ENCODE measurements around the gene IBTK. TPM values are rescaled to one million over a fixed set of nuclear protein-coding genes. Genes with fewer than 3 reads are reported as not detected.

IBTK gene
- total RNA-seq, 1 donor from 2014 or later, result 43.1 TPM

DNA sequence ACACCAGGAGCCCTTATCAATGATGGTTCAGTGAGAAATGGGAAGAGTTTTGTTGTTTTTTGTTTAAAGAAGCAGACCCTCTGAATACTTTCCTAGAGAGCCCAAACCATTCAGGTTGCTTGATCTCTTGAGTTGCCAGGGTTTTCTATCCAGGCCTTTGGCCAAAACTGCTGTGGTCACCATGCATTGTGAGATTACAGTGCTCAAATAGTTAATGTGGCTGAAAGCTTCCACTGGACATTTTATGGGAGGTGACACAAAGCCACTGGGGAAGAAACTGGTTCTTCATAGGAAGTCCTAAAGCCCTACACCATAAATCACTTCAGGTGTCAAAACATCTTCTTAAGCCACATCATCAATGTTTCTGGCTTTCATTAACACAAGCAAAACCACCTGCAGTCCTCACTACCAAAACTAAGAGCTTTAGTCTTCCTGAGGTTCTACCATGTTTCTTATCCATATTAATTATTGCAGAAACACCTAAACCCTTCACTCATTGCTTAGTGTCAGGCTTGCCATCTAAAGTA, 101.6 kb downstream of the IBTK start:
- TF ChIP-seq, protein P1, sequence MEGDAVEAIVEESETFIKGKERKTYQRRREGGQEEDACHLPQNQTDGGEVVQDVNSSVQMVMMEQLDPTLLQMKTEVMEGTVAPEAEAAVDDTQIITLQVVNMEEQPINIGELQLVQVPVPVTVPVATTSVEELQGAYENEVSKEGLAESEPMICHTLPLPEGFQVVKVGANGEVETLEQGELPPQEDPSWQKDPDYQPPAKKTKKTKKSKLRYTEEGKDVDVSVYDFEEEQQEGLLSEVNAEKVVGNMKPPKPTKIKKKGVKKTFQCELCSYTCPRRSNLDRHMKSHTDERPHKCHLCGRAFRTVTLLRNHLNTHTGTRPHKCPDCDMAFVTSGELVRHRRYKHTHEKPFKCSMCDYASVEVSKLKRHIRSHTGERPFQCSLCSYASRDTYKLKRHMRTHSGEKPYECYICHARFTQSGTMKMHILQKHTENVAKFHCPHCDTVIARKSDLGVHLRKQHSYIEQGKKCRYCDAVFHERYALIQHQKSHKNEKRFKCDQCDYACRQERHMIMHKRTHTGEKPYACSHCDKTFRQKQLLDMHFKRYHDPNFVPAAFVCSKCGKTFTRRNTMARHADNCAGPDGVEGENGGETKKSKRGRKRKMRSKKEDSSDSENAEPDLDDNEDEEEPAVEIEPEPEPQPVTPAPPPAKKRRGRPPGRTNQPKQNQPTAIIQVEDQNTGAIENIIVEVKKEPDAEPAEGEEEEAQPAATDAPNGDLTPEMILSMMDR (conservative IDR thresholded peaks at IDR 0.05), result no peak
- Mint-ChIP-seq H3K36me3 (no peaks in the 10 kb centered on the region), H3K27me3 (no peaks in the 10 kb centered on the region), H3K4me3 (no peak overlapping the region), H3K27ac (no peak overlapping the region), H3K9me3 (no peaks in the 10 kb centered on the region), H3K4me1 (ENCODE audit: unreplicated experiment) (peaks cover 15% of the 10 kb centered on the region)
- no peak for DNase-seq (ENCODE audit: extremely low spot score, unreplicated experiment)

DNA sequence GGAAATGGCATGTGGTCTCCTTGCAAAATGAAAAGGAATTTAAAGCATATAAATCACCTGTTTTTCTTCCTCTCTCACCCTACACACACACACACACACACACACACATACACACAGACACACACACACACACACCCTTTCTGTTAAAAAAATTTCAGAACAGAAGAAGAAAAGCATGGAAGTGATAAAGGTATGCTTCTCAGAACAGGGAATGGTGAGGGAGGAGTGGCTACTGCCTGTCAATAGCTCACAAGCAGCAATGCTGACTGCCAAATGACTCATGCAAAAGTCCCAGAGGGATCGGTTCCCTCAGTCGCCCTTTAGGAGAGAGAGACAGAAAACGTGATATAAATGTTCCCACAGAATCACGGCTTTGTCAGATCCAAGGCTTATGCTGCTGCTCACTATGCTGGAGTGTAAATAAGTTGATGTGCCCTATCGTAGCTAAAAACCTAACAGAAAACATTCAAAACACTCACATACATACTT, 102.6 kb downstream of the IBTK start:
- TF ChIP-seq, protein P1 (conservative IDR thresholded peaks at IDR 0.05), result no peak
- Mint-ChIP-seq H3K36me3 (no peaks in the 10 kb centered on the region), H3K27ac (peak overlapping the region; percentile 78), H3K27me3 (no peaks in the 10 kb centered on the region), H3K9me3 (no peaks in the 10 kb centered on the region), H3K4me3 (peak overlapping the region; percentile 58), H3K4me1 (ENCODE audit: unreplicated experiment) (peaks cover 15% of the 10 kb centered on the region)
- no peak for DNase-seq (ENCODE audit: extremely low spot score, unreplicated experiment)

DNA sequence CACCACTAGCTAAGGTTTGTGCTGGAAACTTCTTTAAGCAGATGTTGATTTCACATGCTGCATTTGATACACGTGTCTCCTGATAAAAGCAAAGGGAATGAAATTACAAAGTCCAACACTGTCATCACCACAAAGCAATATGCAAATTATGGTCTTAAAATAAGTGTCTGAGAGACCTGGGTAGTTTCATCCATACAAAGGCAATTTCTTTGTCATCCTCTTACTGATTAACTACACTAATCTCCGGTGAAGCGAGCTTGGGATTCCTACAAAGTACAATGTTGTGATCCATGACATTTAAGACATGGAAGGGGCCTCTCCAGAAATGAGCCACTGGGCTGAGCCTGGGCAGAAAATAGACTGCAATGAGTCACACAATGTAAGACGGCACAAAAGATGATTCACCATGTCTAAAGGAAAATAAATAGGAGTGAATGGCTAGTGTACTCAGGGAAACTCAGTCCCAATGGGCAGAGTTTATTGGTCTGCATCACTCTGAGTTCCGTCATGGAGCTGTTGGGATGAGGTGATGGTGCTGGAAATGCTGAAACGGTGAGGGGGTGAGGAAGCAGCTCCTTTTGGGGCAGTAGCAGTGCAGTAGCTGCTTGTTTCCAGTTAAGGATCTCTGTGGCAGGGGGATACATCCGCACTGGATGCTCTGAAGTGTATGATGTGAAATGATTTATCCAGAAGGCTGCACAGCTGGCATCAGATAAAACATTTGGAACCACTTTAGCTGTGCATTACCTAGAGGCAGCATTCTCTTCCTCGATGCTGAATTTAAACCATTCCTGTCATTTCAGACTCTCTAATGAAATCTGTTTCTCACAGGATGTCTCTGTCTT, 103.3 kb downstream of the IBTK start:
- Mint-ChIP-seq H3K4me1 (ENCODE audit: unreplicated experiment) (peaks cover 15% of the 10 kb centered on the region), H3K27ac (peak overlapping the region; percentile 78), H3K4me3 (peak overlapping the region; percentile 58), H3K27me3 (no peaks in the 10 kb centered on the region), H3K9me3 (no peaks in the 10 kb centered on the region), H3K36me3 (no peaks in the 10 kb centered on the region)
- TF ChIP-seq, protein P1 (conservative IDR thresholded peaks at IDR 0.05), result no peak
- DNase-seq (ENCODE audit: extremely low spot score, unreplicated experiment), result no peak

DNA sequence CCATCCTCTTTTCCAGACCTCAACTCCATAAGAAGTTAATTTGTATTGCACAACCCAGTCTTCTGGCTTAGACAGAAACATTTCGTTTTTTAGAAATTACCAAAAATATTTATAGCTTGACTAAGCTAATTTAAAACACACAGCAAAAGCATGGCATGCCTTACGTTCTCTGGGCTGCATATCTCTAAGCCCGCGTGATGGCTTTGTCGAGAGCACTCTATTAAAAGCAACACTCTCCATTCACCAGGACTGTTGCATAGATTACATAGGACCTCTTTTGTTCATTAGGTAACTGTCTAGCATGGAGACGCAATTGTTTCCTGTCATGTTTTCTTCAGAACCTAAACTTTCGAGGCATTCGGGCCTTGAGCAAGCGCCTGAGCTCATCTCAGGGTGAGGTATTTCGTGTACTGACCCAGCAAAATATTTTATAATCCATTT, 104.5 kb downstream of the IBTK start:
- Mint-ChIP-seq H3K27ac (no peak overlapping the region), H3K4me3 (no peak overlapping the region), H3K9me3 (no peaks in the 10 kb centered on the region), H3K27me3 (no peaks in the 10 kb centered on the region), H3K36me3 (no peaks in the 10 kb centered on the region), H3K4me1 (ENCODE audit: unreplicated experiment) (peaks cover 15% of the 10 kb centered on the region)
- DNase-seq (ENCODE audit: extremely low spot score, unreplicated experiment), result no peak
- TF ChIP-seq, protein P1 (conservative IDR thresholded peaks at IDR 0.05), result no peak

DNA sequence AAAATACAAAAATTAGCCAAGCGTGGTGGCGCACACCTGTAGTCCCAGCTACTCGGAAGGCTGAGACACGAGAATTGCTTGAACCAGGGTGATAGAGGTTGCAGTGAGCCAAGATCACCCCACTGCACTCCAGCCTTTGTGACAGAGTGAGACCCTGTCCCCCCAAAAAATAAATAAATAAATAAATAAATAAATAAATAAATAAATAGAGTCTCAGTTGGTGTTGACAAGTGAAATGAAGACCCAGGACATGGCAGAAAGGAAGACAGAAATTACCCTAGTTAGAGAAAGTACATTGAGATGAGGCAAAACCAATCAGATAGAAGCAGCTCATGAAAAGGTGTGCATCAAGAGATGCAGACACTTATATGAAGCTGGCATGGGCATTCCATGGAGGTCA, 105.0 kb downstream of the IBTK start:
- Mint-ChIP-seq H3K27me3 (no peaks in the 10 kb centered on the region), H3K4me3 (no peak overlapping the region), H3K36me3 (no peaks in the 10 kb centered on the region), H3K9me3 (no peaks in the 10 kb centered on the region), H3K4me1 (ENCODE audit: unreplicated experiment) (peaks cover 15% of the 10 kb centered on the region), H3K27ac (no peak overlapping the region)
- no peak for DNase-seq (ENCODE audit: extremely low spot score, unreplicated experiment)
- TF ChIP-seq, protein P1 (conservative IDR thresholded peaks at IDR 0.05), result no peak
